Measurements from ENCODE around the gene KCNN1. TPM values are rescaled to one million over a fixed set of nuclear protein-coding genes. Genes with fewer than 3 reads are reported as not detected.

KCNN1 gene
- total RNA-seq, 1 experiment from 2014 or later: 0.61 TPM

- H3K79me2 ChIP-seq (ENCODE audit: insufficient read depth, low read length): no peaks in the 10 kb centered on the region
- no TSS peak for BruUV-seq (replicated peaks)
- no peaks in the 10 kb centered on the region for H3K36me3 ChIP-seq (ENCODE audit: control insufficient read depth in 1 of 2, insufficient read depth in 2 of 2, low read length in 2 of 2)
- H4K20me1 ChIP-seq (ENCODE audit: insufficient read depth): no peaks in the 10 kb centered on the region
- ChIA-PET POLR2A (no interaction called here), CTCF (no interaction called here), RAD21 (ENCODE audit: low non-redundant PET in 1 of 2, low total read pairs in 2 of 2, uncharacterized antibody in 2 of 2, unreplicated experiment in 2 of 2) (no interaction called here)
- peak overlapping the region; percentile 28; the same call in 1 of the 2 replicates for H3K4me2 ChIP-seq (ENCODE audit: low read length)
- H3K9ac ChIP-seq (ENCODE audit: low read length): no peak overlapping the region
- TF ChIP-seq SIN3A (IDR thresholded peaks at IDR 0.05; ENCODE audit: low read depth) (no peak), EGR1 (IDR thresholded peaks at IDR 0.05; ENCODE audit: low read depth) (no peak), POLR2A (IDR thresholded peaks at IDR 0.05; ENCODE audit: borderline replicate concordance, extremely low read depth, insufficient read depth, insufficient read length) (no peak), ATF3 (IDR thresholded peaks at IDR 0.05) (no peak), ZBTB33 (IDR thresholded peaks at IDR 0.05; ENCODE audit: extremely low read depth, insufficient replicate concordance, low read length) (no peak), ZFX (IDR thresholded peaks at IDR 0.05) (no peak), POLR2AphosphoS5 (IDR thresholded peaks at IDR 0.05; ENCODE audit: low read depth, low read length) (no peak)
- DNase-seq (ENCODE audit: low read depth, low spot score): no peak
- no peak overlapping the region for H3K27ac ChIP-seq (ENCODE audit: low read depth, low read length)
- H3K27me3 ChIP-seq (ENCODE audit: insufficient read depth, low read length): no peaks in the 10 kb centered on the region
- ATAC-seq: no peak
- H3K4me3 ChIP-seq (replicated peaks in 1 of 2; ENCODE audit: low read depth in 1 of 2, low read length in 2 of 2): no peak overlapping the region
- peaks cover 0 to 10% of the 10 kb centered on the region in 2 experiments; a peak in 2 of 4 replicates for H3K4me1 ChIP-seq (ENCODE audit: control insufficient read depth in 1 of 2, insufficient read depth in 2 of 2, low read length in 2 of 2)
- H2AFZ ChIP-seq (ENCODE audit: low read depth, low read length, poor library complexity, severe bottlenecking): no peak overlapping the region
- no peaks in the 10 kb centered on the region for H3K9me3 ChIP-seq (ENCODE audit: control insufficient read depth in 1 of 2, insufficient read depth in 1 of 2, low read depth in 1 of 2, low read length in 2 of 2)
- H3K9me2 ChIP-seq (ENCODE audit: insufficient read depth): no peaks in the 10 kb centered on the region
- intact Hi-C loops (cut with micrococcal nuclease): no loop called here
These were observed 801 bp upstream of the KCNN1 start for GRCh38 chr19:17966129-17966483.

GRCh38 chr19:17967257-17968051, 547 bp downstream of the KCNN1 start:
- ChIA-PET RAD21 (ENCODE audit: low non-redundant PET in 1 of 2, low total read pairs in 2 of 2, uncharacterized antibody in 2 of 2, unreplicated experiment in 2 of 2) (no interaction called here), POLR2A (no interaction called here), CTCF (no interaction called here)
- Histone ChIP-seq H3K9me2 (ENCODE audit: insufficient read depth) (no peaks in the 10 kb centered on the region), H3K9ac (ENCODE audit: low read length) (no peak overlapping the region), H3K4me1 (ENCODE audit: control insufficient read depth in 1 of 2, insufficient read depth in 2 of 2, low read length in 2 of 2) (peaks cover 0 to 10% of the 10 kb centered on the region in 2 experiments; a peak in 2 of 4 replicates), H3K9me3 (ENCODE audit: control insufficient read depth in 1 of 2, insufficient read depth in 1 of 2, low read depth in 1 of 2, low read length in 2 of 2) (no peaks in the 10 kb centered on the region), H2AFZ (ENCODE audit: low read depth, low read length, poor library complexity, severe bottlenecking) (no peak overlapping the region), H3K27ac (ENCODE audit: low read depth, low read length) (no peak overlapping the region), H3K27me3 (ENCODE audit: insufficient read depth, low read length) (no peaks in the 10 kb centered on the region), H3K4me3 (replicated peaks in 1 of 2; ENCODE audit: low read depth in 1 of 2, low read length in 2 of 2) (no peak overlapping the region), H4K20me1 (ENCODE audit: insufficient read depth) (no peaks in the 10 kb centered on the region), H3K79me2 (ENCODE audit: insufficient read depth, low read length) (no peaks in the 10 kb centered on the region), H3K36me3 (ENCODE audit: control insufficient read depth in 1 of 2, insufficient read depth in 2 of 2, low read length in 2 of 2) (no peaks in the 10 kb centered on the region), H3K4me2 (ENCODE audit: low read length) (no peak overlapping the region)
- no TSS peak for BruUV-seq (replicated peaks)
- intact Hi-C loops (cut with micrococcal nuclease): no loop called here
- ATAC-seq (no peak), DNase-seq (ENCODE audit: low read depth, low spot score) (no peak)
- TF ChIP-seq RAD21 (IDR thresholded peaks at IDR 0.05; ENCODE audit: low read depth) (no peak), ZNF274 (IDR thresholded peaks at IDR 0.05; ENCODE audit: low read depth, low read length) (no peak), FOSL1 (IDR thresholded peaks at IDR 0.05; ENCODE audit: low read depth) (no peak), EGR1 (IDR thresholded peaks at IDR 0.05; ENCODE audit: low read depth) (no peak)

Measured in HCT116 (cell line).